ENCODE results near the gene FRMD1.

Gene FRMD1

DNA sequence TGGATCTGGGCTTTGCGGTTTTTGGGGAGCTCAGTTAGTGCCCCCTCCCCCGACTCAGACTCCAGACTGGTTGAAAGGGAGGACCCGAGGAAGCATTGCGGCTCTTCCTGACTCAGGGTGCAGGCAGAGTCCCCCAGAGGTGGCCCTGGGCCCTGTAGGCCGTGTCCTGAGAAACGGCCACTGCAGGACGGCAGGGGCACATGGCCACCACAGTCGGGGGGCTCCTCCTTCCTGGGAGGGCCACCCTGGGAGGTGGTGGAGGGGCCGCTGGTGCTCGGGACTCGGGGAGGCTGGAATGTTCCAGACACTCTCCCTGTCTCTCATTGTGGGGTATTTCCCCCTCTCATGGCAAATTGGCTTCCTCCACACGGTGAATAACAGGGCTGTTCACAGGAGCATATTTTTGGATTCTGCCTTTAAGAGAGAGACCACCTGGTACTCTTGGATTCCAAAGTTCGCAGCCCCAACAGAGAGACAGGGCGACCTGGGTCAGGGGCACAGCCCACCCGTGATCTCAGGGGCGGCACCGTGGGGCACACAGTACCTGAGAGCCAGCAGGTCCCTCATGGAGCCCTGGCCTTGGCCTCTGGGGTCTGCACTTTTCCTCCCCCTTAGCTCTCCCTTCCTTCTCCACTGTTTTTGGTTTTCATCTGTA lies 35.7 kb downstream of the FRMD1 start:
- no peak for TF ChIP-seq POLR2AphosphoS5 (IDR thresholded peaks at IDR 0.05; ENCODE audit: low read depth, low read length)
- TF ChIP-seq, protein P1, sequence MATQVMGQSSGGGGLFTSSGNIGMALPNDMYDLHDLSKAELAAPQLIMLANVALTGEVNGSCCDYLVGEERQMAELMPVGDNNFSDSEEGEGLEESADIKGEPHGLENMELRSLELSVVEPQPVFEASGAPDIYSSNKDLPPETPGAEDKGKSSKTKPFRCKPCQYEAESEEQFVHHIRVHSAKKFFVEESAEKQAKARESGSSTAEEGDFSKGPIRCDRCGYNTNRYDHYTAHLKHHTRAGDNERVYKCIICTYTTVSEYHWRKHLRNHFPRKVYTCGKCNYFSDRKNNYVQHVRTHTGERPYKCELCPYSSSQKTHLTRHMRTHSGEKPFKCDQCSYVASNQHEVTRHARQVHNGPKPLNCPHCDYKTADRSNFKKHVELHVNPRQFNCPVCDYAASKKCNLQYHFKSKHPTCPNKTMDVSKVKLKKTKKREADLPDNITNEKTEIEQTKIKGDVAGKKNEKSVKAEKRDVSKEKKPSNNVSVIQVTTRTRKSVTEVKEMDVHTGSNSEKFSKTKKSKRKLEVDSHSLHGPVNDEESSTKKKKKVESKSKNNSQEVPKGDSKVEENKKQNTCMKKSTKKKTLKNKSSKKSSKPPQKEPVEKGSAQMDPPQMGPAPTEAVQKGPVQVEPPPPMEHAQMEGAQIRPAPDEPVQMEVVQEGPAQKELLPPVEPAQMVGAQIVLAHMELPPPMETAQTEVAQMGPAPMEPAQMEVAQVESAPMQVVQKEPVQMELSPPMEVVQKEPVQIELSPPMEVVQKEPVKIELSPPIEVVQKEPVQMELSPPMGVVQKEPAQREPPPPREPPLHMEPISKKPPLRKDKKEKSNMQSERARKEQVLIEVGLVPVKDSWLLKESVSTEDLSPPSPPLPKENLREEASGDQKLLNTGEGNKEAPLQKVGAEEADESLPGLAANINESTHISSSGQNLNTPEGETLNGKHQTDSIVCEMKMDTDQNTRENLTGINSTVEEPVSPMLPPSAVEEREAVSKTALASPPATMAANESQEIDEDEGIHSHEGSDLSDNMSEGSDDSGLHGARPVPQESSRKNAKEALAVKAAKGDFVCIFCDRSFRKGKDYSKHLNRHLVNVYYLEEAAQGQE (IDR thresholded peaks at IDR 0.05; ENCODE audit: insufficient read depth in 1 of 2, low read depth in 2 of 2, low read length in 2 of 2) = no peak
- no peak for TF ChIP-seq SIN3A (IDR thresholded peaks at IDR 0.05; ENCODE audit: borderline replicate concordance, insufficient read depth, low read length)
- no peak for TF ChIP-seq FOXP2 (optimal IDR thresholded peaks at IDR 0.05; ENCODE audit: borderline replicate concordance, extremely low read depth, extremely low read length, insufficient read depth)
- no peak for TF ChIP-seq TAF1 (IDR thresholded peaks at IDR 0.05; ENCODE audit: borderline replicate concordance, insufficient read depth, low read length)

DNA sequence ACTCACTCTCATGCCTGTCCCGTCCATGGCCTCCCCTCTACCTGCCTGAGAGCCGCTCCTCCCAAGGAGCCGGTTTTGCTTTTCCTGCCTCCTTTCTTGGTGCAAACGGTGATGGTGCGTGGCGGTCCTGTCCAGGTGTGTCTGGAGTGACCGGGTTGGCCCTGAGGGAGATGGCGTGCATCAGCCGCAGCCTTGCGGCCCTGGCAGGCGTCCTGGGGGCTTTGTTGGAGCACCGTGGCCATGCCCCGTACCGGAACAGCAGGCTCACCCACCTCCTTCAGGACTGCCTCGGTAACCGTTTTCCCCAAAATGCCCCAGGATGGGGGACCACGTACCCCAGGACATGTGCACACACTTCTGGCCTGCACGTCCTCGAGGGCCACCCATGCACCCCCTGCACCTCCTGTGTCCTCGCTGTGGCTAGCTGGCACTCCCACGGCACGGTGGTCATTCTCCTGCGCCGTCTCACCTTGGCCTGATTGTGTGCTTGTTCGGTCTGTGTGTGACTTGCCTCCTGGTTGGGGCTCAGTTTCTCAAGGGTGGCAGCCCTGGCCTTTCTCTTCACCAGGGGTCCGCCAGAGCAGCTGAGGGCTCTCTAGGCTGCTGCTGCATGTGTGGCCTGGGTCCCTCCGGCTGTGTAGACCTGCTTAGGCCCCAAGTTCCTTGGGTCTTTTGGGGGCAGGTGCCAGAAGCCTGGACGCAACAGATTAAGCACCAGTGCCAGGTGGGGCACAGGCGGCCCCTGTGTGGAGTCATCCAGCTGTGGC lies 36.4 kb downstream of the FRMD1 start:
- TF ChIP-seq, protein P1 (IDR thresholded peaks at IDR 0.05; ENCODE audit: insufficient read depth in 1 of 2, low read depth in 2 of 2, low read length in 2 of 2) = no peak
- TF ChIP-seq SIN3A (IDR thresholded peaks at IDR 0.05; ENCODE audit: borderline replicate concordance, insufficient read depth, low read length) = no peak
- no peak for TF ChIP-seq POLR2AphosphoS5 (IDR thresholded peaks at IDR 0.05; ENCODE audit: low read depth, low read length)
- TF ChIP-seq TAF1 (IDR thresholded peaks at IDR 0.05; ENCODE audit: borderline replicate concordance, insufficient read depth, low read length) = no peak

DNA sequence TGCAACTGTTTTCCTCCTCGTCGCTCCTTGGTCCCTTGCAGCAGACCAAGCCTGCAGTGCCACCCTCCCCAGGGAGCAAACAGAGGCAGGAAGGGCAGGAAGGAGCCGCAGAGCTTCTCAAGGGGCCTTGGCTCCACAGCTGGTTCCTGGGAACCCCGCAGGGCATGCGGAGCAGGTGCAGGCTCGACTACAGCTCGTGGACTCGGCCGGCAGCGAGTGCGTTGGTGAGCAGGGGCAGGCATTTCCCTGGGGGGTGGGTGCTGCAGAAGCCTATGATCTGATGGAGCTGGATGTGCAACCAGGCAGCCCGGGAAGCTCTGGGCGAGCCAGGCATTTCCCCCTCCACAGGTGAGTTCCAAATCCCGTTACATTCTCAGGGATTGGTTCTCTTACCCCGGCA lies 37.1 kb downstream of the FRMD1 start:
- TF ChIP-seq TAF1 (IDR thresholded peaks at IDR 0.05; ENCODE audit: borderline replicate concordance, insufficient read depth, low read length) (no peak), FOXP2 (optimal IDR thresholded peaks at IDR 0.05; ENCODE audit: borderline replicate concordance, extremely low read depth, extremely low read length, insufficient read depth) (no peak), POLR2AphosphoS5 (IDR thresholded peaks at IDR 0.05; ENCODE audit: low read depth, low read length) (no peak), SIN3A (IDR thresholded peaks at IDR 0.05; ENCODE audit: borderline replicate concordance, insufficient read depth, low read length) (no peak)
- TF ChIP-seq, protein P1 (IDR thresholded peaks at IDR 0.05; ENCODE audit: insufficient read depth in 1 of 2, low read depth in 2 of 2, low read length in 2 of 2) = no peak

DNA sequence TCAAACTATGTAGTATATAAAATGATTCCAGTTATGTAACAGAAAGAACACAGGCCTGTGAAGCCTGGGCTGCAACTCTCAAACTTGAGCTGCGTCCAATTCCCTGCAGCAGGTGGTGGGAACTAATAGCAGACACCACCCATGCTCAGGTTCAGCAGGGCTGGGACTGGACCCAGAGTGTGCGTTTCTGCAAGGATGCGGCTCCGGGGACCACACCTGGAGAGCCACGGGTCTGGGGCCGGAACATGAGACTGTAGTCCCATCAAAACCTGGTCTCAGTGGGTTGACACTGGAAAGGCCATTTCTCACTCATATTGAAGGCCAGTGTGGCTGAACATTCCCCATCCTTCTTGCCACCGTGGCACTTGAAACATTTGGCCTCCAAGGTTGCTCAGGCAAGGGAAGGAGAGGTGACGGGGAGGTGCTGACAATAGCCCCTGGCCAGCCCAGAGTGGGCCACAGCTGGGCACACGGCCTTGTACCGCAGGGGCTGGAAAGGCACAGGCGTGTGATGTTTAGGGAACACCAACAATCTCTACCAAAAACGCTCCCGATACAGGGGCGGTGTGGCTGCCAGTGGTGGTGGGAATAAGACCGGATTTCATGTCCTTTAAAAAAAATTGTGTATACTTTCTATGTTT lies 38.0 kb downstream of the FRMD1 start:
- TF ChIP-seq FOXP2 (optimal IDR thresholded peaks at IDR 0.05; ENCODE audit: borderline replicate concordance, extremely low read depth, extremely low read length, insufficient read depth) = no peak
- no peak for TF ChIP-seq POLR2AphosphoS5 (IDR thresholded peaks at IDR 0.05; ENCODE audit: low read depth, low read length)
- TF ChIP-seq, protein P1 (IDR thresholded peaks at IDR 0.05; ENCODE audit: insufficient read depth in 1 of 2, low read depth in 2 of 2, low read length in 2 of 2) = no peak
- no peak for TF ChIP-seq SIN3A (IDR thresholded peaks at IDR 0.05; ENCODE audit: borderline replicate concordance, insufficient read depth, low read length)
- TF ChIP-seq TAF1 (IDR thresholded peaks at IDR 0.05; ENCODE audit: borderline replicate concordance, insufficient read depth, low read length) = no peak

All from PFSK-1 (cell line).